Stimulated activated CD4-positive, alpha-beta T cell treated with anti-CD3 and anti-CD28 coated beads, Interleukin-12 subunit alpha, Interleukin-12 subunit beta, amount 100 ng/mL, for 48 hours (primary cell): ENCODE data around the gene IGF2.
A peak's percentile ranks its signal among the peaks of the same experiment; 100 is the strongest.

Experiments
- DNase-seq, 3 donors: peaks; one replicate each; pipeline ENCODE4 v3.0.0-alpha.2; 2020; ENCODE audit warnings: low read depth in 2 of 3, low spot score in 1 of 3

Gene IGF2

DNA sequence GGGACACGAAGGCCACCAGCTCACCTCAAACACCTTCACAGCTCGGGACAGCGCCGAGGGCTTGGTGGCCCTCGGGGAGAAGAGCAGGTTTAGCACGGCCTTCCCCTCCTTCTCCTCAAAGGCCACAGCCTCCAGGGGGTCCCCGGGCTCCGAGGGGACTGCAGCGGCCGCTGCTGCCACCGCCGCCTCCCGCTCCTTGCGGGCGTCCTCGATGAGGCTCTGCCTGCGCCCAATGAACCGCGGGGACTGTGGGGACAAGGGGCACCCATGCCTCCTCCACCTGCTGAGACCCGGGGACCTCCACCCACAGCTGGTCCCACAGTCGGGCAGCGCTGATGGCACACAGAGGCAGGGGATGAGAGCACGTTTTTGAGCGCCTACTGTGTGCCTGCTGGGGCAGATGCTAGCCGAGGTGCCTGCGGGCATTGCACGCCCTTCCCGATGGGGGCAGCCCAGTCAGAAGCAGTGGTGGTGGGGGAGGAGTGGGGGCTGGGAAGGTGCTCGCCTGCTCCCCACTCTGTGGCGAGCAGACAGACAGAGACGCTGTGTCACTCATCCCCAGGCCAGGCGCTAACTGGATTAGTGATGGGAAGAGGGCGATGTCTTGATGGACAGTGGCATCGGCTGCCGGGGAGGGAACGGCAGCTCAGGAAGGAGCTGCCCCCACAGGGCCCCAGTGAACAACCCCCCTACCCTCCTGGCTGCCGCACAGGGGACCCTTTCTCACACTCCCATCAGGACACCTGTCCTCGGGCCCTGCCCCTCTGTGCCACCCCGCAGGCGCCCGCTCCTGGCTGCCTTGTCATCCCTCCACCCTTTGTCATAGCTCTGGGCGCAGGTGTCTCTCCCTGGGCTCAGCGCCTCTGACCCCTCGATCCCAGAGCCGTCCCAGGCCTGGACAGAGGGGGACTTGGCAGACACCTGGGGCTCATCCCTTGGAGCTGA is 30.7 kb upstream of the IGF2 start:
- DNase-seq, result no peak

DNA sequence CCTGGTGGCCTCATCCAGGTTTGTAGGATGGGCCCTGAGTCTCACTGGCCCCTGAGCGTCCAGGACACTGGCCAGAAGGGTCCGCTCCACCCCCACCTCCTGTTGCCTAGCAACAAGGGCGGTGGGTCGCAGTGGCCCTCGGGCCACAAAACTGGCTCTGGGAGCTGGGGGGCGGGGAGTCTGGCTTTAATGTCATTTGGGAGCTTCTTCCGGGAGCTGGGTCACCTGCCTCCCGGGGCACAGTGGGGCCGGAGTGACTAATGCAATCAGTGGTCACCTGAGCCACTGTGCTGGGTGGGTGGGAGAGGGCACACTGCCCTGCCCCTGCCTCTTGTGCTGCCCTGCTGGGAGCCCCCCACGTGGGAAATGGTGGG is 29.8 kb upstream of the IGF2 start:
- DNase-seq, result no peak

DNA sequence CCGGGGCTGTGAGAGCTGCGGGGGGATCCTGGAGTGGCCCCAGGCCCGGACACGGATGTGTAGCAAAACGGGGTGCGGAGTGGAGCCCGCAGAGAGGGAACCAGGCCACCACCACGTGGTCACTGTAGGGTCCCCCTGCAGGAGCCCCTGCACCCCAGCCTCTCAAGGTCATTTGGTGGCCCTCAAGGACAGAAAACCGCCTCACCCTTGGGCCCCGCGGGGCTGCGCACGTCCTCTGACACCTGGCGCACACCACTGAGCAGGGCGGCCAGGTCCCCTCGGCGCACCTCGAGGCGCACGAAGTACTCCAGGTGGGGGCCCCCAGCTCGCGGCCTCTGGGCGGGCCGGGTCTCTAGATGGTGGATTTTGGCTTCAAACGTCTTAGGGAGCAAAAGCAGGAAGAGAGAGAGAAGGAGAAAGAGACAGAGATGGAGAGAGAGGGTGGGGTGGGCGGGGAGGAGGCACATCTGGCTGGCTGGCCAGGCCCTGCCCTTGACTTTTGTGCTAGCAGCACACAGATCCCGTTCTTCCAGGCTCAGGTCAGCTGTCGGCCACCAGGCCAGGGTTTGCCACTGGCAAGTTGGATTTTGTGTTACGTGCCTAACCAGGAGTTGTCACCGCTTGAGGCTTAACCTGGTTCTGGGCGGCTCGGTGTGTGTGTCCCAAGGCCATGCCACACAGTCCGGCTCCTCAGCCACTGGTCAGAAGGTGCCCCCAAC is 29.3 kb upstream of the IGF2 start:
- DNase-seq, result no peak

DNA sequence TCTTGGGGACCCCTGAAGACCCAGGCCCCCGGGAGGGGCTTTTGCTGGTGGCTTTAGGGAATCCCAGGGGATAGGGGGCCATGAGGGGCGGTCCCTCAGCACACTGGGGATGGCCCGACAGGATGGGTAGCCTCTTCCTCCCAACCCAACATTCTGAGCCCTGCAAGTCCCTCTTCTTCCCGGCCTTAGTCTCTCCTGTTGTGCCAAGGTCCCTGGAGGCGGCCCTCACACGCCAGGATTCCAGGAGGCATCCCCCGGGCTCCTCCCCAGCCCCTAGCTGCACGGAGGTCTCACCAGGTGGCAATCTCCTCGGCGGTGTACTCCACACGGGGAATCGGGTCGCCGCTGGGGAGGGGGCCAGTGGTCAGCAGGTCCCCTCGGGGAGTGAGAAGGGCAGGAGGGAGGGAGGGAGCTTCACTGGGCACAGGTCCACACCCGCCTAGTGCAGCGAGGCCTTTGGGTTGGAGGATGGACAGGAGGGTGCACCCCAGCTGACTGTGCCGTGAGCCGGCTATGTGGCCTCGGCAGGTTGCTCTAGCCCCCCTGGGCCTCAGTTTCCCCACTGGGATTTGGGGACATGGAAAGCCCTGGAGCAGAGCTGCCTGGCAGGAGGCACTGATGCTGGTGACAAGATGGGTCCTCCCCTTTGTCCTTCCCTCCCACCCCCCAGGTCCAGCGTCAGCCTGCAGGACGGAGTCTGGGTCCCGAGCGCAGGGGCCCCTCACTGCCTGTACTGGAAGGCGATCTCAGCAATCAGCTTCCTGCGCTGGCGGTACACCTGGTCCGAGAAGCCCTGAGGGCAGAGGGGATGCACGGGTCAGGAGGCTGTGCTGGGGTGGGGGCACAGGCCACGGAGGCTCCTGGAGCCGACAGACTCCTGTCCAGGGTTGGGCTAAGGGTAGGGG is 28.2 kb upstream of the IGF2 start:
- DNase-seq, result no peak

DNA sequence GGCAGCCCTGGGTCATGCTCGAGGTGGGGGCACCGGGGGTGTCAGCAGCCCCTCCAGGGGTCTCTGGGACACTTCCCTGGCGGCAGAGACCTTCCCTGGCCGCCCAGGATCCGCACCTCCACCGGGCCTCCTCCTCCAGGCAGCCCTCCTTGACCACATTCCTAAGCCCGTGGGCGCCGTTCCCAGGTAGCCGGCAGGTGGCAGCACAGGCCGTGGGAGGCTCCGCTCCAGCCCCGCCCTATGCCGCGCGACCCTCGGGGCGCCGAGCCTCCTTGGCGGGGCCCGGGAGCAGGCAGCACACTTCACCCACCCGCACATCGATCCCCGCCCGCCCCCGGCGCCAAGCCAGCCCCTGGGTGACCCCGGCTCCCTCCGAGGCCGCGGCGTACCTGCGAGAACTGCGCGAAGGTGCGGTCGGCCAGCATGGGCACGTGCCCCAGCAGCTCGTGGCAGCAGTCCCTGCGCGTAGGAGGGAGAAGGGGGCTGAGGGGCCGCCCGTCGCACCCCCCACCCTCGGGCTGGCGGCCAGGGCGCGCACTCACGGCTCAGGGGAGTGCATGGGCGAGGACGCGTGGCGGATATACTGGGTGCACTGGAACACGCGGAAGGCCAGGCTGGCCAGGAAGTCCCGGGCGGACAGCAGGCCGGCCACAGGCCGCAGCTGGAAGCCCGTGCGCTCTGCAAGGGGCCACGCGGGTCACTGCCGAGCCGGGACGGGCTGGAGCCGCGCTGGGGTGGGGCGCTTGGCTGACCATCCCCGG is 27.1 kb upstream of the IGF2 start:
- DNase-seq, result peak in 1 of 3 donors; percentile 21

DNA sequence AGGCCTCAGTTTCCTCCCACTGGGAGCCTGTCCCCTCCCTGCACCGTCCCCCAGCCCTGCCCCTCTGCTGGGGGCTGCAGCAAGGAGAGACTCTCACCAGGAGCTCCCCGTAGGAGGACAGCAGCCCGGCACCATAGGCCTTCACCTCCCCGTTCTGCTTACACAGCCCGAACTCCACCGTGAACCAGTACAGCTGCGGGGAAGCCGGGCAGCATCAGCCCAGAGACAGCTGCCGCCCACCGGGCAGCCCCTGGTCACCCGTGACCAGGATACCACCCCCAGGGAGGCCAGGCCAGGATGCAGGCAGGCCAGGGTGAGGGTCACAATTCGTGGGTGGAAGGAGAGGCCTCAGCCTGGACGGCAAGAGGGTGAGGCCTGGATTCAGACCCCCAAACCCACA is 26.4 kb upstream of the IGF2 start:
- no peak for DNase-seq

DNA sequence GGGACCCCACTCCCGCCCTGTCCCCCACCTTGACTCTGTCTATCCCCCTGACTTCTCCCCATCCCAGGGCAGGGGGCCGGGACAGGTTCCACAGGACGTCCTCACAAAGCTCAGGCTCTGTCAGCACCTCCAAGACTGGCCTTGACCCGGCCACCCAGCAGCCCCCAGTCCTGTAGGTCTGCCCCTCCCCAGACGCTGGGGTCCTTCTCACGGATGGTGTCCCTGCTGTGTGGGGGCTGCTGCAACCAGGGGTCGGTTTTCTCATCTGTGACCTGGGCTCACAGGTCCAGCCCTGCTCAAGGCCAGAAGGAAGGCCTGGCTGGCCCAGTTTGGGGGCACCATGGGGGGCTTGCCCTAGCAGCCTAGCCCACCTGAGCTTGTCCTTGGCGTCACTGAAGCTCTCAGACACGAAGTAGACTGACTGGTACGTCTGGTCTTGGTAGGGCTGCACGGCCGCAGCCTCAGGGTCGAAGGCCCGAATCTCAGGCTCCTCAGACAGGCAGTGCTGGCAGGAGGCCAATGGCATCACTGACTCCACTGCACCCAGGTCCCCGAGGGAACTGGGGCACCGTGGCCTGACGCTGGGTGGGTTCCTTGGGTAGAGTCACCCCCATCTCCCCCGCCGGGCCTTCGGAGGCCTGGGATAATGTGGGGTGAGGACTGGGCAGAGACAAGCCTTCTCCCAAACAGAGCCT is 25.8 kb upstream of the IGF2 start:
- no peak for DNase-seq

DNA sequence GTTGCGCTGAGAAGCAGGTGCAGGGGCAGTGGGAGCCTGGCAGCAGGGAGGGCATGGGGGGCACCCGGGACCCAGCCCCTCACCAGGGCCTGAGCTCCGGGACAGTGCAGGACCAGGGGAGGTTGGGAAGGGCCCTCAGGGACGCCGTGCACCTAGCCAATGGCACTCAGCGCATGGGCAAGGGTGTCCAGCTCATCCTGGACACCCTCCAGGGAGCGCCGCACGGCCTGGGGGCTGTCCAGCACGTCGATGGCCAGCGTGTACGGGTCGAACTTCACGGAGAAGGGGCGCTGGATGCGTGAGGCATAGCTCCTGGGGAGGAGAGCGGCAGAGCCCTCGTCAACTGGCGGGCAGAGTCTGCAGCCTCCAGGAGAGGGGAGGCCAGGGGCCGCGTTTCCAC is 24.9 kb upstream of the IGF2 start:
- no peak for DNase-seq

DNA sequence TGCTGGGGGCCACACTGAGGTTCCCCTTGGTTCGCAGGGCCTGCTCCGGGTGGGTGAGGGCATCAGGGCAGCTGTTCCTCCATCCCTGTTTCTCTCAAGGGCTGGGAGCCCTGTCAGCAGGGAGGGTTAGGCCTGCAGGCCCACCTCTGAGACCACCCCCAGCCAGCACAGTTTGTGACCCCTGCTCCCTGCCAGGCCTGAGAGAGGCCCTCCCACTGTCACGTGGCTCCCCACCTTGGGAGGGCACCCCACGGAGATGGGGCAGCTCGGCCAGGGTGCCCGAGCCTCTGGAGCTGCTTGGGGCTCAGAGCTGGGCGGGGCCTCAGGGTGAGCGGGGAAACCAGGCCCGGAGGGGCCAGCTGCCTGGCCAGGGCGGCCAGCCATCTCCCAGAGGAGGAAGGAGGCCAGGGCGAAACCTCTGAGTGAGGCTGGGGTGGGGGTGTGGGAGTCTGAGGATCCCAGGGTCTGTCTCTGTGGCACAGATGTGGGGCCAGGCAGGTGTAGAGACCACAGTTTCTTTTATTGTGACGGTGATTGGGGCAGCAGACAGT is 24.3 kb upstream of the IGF2 start:
- DNase-seq, result no peak

DNA sequence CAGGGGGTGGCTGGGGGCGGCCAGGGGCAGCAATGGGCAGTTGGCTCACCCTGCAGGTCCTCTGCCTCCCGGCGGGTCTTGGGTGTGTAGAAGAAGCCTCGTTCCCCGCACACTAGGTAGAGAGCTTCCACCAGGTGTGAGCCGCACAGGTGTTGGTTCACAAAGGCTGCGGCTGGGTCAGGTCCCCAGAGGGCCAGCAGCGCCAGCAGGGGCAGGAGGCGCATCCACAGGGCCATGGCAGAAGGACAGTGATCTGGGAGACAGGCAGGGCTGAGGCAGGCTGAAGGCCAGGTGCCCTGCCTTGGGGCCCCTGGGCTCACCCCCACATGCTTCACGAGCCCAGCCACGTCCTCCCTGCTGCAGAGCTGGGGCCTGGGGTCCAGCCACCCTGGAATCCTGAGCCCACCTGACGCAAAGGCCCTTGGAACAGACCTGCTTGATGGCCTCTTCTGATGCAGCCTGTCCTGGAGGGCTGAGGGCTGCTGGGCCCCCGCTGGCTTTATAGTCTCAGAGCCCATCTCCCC is 21.6 kb upstream of the IGF2 start, which contains the start of gene INS:
INS (minus strand) TSS at position 474 of the 524 bp plus-strand sequence; CDS start at position 236, 238 bp downstream.
- DNase-seq, result no peak

DNA sequence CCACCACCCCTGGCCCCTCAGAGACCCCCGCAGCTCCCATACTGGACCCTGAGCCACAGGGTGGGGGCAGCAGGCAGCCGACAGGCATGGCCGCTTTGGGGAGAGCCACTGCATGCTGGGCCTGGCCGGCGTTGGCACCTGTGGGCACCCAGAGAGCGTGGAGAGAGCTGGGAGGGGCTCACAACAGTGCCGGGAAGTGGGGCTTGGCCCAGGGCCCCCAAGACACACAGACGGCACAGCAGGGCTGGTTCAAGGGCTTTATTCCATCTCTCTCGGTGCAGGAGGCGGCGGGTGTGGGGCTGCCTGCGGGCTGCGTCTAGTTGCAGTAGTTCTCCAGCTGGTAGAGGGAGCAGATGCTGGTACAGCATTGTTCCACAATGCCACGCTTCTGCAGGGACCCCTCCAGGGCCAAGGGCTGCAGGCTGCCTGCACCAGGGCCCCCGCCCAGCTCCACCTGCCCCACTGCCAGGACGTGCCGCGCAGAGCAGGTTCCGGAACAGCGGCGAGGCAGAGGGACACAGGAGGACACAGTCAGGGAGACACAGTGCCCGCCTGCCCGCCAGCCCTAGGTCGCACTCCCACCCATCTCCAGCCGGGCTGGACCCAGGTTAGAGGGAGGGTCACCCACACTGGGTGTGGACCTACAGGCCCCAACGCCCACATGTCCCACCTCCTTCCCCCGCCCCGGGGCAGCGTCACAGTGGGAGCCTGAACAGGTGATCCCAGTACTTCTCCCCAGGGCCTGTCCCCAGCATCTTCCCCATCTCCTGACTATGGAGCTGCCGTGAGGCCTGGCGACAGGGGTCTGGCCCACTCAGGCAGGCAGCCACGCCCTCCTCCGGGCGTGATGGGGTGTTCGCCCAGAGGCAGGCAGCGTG is 20.6 kb upstream of the IGF2 start:
- DNase-seq, result no peak

DNA sequence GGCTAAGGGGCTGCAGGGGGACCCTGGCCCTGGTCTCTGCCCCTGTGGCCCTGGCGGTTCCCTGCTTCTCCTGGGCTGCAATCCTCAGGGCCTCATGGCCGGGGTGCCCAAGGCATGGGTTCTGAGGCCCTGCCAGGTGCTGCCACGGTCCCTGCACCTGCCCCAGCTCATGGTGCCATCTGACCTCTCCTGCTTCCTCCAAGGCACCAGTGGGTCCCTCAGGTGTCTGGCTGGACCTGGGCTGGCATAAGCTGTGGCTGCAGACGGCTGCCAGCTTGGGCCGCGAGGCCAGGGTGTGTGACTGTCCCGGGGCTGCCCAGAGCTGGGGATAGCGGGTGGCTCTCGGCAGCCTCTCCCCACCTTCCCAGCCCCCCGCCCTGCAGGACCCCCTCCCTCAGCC is 19.8 kb upstream of the IGF2 start:
- no peak for DNase-seq

DNA sequence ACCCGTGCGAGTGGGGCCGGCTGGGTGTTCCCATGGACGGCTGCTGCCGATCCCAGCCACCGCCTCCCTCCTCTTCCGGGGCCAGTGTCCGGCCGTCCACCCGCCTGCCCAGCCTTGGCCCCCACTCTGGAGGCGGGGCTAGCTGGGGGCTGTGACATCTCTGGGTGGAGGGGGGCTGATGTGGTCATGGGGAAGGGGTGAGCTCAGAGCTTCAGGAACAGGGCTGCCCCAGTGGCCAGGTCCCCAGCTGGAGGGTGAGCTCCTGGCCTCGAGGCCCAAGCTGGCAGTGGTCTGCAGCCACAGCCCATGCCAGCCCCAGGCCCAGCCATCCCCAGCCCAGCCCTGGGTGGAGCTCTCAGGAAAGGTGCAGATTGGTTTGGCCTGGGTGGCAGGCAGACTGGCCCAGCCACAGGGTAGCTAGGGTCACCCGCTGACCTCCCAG is 19.1 kb upstream of the IGF2 start:
- no peak for DNase-seq

DNA sequence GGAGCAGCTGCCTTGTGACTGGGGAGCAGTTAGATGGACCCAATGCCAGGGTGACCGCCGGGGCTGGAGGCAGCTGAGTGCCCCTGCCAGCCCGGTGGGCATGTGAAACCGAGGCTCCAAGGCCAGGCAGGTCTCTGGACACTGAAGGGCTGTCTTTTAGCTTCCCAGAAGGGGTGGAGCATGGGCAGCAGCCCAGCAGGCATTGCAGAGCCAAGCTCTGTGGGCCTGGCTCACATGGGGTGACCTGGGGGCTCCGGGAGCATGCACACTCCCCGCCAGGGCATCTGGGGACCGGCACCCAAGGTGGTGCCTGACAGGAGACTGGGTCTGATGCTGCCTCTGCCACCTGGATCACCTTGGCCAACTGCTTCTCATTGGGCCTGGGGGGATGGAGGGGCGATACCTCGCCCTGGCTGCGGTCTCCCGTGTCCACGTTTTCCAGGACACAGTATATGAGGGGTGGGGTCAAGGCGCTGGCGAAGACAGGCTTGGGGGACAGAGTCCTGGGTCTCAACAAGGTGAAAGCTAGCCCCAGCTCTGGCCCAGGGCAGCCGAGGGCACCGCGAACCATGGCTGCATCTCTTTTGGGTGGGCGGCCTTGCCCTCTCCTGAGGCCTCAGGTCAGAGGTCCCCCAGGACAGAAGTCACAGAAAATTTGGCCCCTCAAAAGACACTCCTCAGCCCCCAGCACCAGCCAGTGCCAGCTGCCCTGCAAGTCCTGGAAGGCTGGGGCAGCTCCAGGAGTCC is 18.3 kb upstream of the IGF2 start:
- DNase-seq, result no peak

DNA sequence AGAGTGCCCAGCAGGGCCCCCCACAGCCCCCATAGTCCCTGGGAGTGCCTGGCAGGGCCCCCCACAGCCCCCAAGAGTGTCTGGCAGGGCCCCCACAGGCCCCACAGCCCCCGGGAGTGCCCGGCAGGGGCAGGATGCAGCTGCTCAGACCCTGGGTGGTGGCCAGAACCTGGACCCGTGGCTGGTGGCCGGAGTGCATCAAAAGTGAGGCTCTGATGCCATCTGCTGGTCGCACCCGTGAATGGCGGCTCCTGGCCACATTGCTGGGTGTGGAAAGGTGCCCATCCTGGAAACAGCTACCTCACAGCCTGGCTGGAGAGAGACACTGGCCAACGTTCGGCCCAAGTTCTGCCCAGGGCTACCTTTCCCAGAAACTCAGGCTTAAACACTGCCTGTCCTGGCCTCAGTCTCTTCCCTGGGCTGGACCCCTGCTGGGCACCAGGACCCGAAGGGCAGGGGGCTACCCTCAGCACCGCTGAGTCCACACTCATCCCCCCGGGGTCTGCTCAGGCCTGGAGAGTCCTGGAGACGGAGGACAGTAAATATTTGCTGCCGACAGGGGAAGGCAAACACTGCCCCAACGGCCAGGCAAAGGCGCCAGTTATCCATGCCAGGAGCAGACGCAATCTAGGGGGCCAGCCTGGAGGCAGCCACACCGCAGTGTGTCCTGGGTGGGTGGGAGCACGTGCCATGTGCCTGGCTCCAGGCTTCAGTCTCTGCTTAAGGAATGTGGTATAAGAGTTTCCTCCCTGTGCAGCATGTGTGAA is 17.4 kb upstream of the IGF2 start:
- DNase-seq, result peak; percentile 30 to 68 (median 48)

DNA sequence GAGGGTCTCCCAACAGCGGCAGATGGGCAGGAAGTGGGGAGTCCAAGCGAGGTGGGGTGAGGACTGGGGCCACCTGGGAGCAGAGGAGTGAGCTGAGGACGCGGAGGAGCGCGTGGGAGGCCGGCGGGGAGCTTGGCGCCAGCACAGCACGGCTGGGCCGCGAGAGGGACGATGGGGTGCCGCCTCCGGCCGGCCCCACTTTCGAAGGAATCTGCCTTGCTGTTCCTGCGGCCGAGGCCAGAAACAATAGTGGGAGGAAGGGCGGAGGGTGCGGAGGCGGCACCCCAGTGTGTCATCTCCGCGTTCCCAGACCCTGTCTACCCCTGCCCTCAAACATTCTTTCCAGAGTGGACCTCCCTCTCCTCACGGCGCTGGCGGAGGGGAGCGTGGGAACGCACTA is 16.3 kb upstream of the IGF2 start:
- DNase-seq, result no peak

DNA sequence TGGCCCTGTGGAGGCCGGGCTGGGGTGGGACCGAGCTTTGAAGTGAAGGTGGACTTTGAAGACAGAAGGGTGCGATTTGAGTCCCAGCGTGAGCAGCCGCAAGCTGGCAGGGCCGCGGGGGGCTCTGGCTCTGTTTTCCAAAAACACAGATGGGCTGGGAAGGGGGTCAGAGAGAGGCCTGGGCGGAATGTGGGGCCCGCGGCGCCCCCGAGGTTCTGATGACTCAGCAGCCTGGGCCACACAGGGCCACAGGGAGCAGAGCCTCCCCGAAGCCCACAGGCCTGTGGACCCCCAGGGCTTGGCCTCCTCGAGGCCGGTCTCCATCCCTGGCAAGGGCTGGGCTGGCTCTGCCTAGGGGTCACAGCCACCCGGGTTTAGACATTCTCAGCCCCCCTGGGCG is 15.7 kb upstream of the IGF2 start:
- DNase-seq, result no peak
